Germinal center (tissue), 1 donor: ENCODE data around the gene PACSIN3.

ENCODE experiments used
- DNase-seq: peaks from one replicate; pipeline ENCODE4 v3.0.0; 2012; ENCODE audit warnings: mixed read lengths, low spot score

The PACSIN3 gene

GRCh38 chr11:47152953-47153950, 33.0 kb downstream of the PACSIN3 start:
- peak; percentile 80 for DNase-seq

GRCh38 chr11:47152126-47152952, 33.9 kb downstream of the PACSIN3 start:
- no peak for DNase-seq

- no peak for DNase-seq
Observed at GRCh38 chr11:47149782-47150181, 36.5 kb downstream of the PACSIN3 start.

- no peak for DNase-seq
Observed at GRCh38 chr11:47148903-47149531, 37.2 kb downstream of the PACSIN3 start.

- no peak for DNase-seq
Observed at GRCh38 chr11:47148270-47148669, 38.0 kb downstream of the PACSIN3 start.

GRCh38 chr11:47147681-47148080, 38.6 kb downstream of the PACSIN3 start:
- DNase-seq, result no peak

GRCh38 chr11:47147250-47147649, 39.0 kb downstream of the PACSIN3 start:
- DNase-seq, result no peak

- DNase-seq, result no peak
Observed at GRCh38 chr11:47144541-47144940, 41.7 kb downstream of the PACSIN3 start.

- DNase-seq, result no peak
Observed at GRCh38 chr11:47143322-47143721, 42.9 kb downstream of the PACSIN3 start.

- DNase-seq, result no peak
Observed at GRCh38 chr11:47139878-47140277, 46.4 kb downstream of the PACSIN3 start.

GRCh38 chr11:47137476-47137875, 48.8 kb downstream of the PACSIN3 start:
- DNase-seq, result no peak

GRCh38 chr11:47136921-47137320, 49.3 kb downstream of the PACSIN3 start:
- no peak for DNase-seq

GRCh38 chr11:47136327-47136726, 49.9 kb downstream of the PACSIN3 start:
- no peak for DNase-seq

- no peak for DNase-seq
Observed at GRCh38 chr11:47132981-47133380, 53.3 kb downstream of the PACSIN3 start.

GRCh38 chr11:47132490-47132889, 53.7 kb downstream of the PACSIN3 start:
- DNase-seq, result no peak

GRCh38 chr11:47131136-47131535, 55.1 kb downstream of the PACSIN3 start:
- no peak for DNase-seq

- no peak for DNase-seq
Observed at GRCh38 chr11:47130543-47130942, 55.7 kb downstream of the PACSIN3 start.
